AG04449 (cell line): ENCODE data around the gene CDK5R1.

Source experiments
- CTCF ChIA-PET: fragments of 350-600 bp; formaldehyde crosslinking; extraction: SDS; loops from one replicate; lab custom pipeline; 2021; ENCODE audit warnings: antibody characterized with exemption; lab: Yijun Ruan, JAX
- POLR2A ChIA-PET: fragments of 400-600, 350-600 bp; formaldehyde crosslinking; extraction: SDS; loops from one replicate; lab custom pipeline; 2020; ENCODE audit warnings: antibody characterized with exemption, inconsistent platforms; lab: Yijun Ruan, JAX
- DNase-seq: peaks from one replicate; pipeline ENCODE4 v3.0.0-alpha.2; 2010; ENCODE audit warnings: low read depth, low spot score
- H3K4me3 ChIP-seq: 2 replicates; pipeline ENCODE4 v1.5.1; 2011; ENCODE audit warnings: low read depth, mild to moderate bottlenecking, control low read depth, low read length
- CTCF ChIP-seq: IDR thresholded peaks from one replicate; pipeline ENCODE4 v1.5.1; 2011; ENCODE audit warnings: mild to moderate bottlenecking, moderate library complexity, low read length, control low read depth, inconsistent platforms; ENCODE audit not compliant: insufficient read depth; ENCODE audit errors: missing control alignments

The CDK5R1 gene

GRCh38 chr17:32495359-32496231 lies 8.8 kb downstream of the CDK5R1 start:
- CTCF ChIA-PET, result interaction anchor here (1.0 to 2.3 kb wide), 5 partner anchors 8 to 262 kb away, joined by 3 to 9 read pairs (median 4); partner anchors contain the start of gene CDK5R1
- no peak overlapping the region for H3K4me3 ChIP-seq
- POLR2A ChIA-PET, result interaction anchor here (1.0 to 1.9 kb wide), 2 partner anchors 9 kb away, joined by 3 to 11 read pairs; partner anchors contain the start of gene CDK5R1
- TF ChIP-seq CTCF, result no peak
- DNase-seq, result no peak

- CTCF ChIA-PET, result interaction anchor here (1.0 to 2.3 kb wide), 5 partner anchors 9 to 261 kb away, joined by 3 to 9 read pairs (median 4); partner anchors contain the start of gene CDK5R1
- peak; percentile 45 for DNase-seq
- POLR2A ChIA-PET, result interaction anchor here (1.0 to 1.9 kb wide), 2 partner anchors 8 to 9 kb away, joined by 3 to 11 read pairs; partner anchors contain the start of gene CDK5R1
- no peak overlapping the region for H3K4me3 ChIP-seq
- no peak for TF ChIP-seq CTCF
These were observed 9.7 kb downstream of the CDK5R1 start for GRCh38 chr17:32496395-32497073.

DNA sequence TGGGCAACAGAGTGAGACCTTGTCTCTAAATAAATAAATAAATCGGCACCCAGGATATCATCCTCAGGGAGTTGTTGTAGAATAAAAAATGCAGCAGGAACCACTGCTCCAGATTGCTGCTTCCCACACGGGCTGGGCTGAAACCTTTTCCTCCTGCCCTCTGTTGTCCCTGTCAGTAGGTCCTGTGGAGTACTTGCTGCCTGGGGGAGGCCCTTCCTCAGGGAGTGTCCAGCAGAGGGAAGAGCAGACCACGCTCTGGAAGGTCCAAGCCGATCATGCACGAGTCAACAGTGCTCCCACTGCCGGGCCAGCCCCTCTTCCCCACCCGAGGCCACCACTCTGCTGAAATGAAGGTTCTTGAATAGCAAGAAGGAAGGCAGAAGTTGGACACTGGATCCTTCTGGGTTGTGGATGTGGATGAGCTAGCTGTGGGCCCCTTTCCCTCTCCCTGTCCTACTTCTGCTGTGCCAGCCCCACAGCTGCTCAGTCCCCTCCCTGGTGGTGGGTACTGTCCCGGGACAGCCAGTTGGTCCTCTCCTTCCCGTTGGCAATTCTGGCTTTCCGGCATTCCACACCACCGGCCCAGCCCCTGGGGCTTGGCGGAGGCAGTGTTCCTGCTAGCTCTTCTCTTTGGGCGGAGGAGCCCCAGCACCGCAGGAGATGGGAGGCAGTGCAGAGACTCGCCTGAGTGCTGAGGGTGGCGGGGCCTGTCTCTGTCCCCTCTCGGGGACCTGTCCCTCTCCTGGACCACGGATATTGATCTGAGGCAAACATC lies 10.8 kb downstream of the CDK5R1 start:
- ChIA-PET POLR2A (no interaction called here), CTCF (interaction anchor here (0.8 to 1.9 kb wide), 2 partner anchors 32 to 161 kb away, joined by 3 to 5 read pairs; no protein-coding TSS in a partner anchor)
- DNase-seq, result no peak
- peak; percentile 18 for TF ChIP-seq CTCF
- H3K4me3 ChIP-seq, result no peak overlapping the region

- H3K4me3 ChIP-seq, result no peak overlapping the region
- CTCF ChIA-PET, result interaction anchor here (1.0 to 1.9 kb wide), 2 partner anchors 36 to 160 kb away, joined by 3 to 5 read pairs; no protein-coding TSS in a partner anchor
- TF ChIP-seq CTCF, result no peak
- no peak for DNase-seq
- POLR2A ChIA-PET, result no interaction called here
These were observed 11.6 kb downstream of the CDK5R1 start for GRCh38 chr17:32498391-32498790.

- ChIA-PET CTCF (interaction anchor here (1.9 kb wide), 1 partner anchor 18 kb away, joined by 4 read pairs; no protein-coding TSS in a partner anchor), POLR2A (no interaction called here)
- no peak for TF ChIP-seq CTCF
- DNase-seq, result no peak
- H3K4me3 ChIP-seq, result no peak overlapping the region
These were observed 15.2 kb downstream of the CDK5R1 start for GRCh38 chr17:32502013-32502412.
